RPMI8226 (cell line): Measurements from ENCODE around the gene KPTN.
"Not testable (repeated sequence)": the region's sequence is repeated elsewhere in the genome, so short reads cannot be mapped to it uniquely, and the experiment has no call there.

Experiments
- DNase-seq: peaks from one replicate; pipeline ENCODE4 v3.0.0-alpha.2; 2015

KPTN gene

DNA sequence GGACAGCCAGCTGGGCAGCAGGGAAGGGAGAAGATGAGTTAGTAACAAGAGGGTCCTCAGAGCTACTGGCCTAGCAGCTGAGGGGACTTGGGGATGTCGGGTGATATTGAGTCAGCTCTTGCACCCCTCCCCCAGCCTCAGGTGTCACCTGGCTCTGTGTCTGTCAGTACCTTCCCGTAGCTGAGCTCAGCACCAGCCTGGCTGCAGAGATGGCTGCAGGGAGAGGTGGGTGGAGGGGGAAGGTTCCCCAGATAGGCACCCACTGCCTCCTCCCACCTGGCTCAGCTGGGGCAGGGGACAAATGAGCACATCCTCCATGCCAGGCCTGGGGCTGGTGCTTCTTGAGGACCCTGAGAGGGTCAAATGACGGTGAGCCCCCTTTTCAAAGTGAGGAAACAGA lies 6.8 kb upstream of the KPTN start:
- DNase-seq: peak; percentile 23

DNA sequence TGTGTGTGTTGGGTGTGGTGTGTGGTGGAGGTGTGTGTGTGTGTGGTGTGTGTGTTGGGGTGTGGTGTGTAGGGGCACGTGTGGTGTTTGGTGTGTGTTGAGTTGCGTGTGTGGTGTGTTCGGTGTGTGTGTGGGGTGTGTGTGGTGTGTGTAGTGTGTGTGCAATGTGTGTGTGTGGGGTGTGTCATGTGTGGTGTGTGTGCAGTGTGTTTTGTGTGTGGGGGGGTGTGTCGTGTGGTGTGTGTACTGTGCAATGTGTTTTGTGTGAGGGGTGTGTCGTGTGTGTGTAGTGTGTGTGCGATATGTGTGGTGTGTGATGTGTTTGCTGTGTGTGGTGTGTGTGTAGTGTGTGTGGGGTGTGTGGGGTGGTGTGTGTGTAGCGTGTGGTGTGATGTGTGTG lies 6.0 kb upstream of the KPTN start:
- DNase-seq: no peak

DNA sequence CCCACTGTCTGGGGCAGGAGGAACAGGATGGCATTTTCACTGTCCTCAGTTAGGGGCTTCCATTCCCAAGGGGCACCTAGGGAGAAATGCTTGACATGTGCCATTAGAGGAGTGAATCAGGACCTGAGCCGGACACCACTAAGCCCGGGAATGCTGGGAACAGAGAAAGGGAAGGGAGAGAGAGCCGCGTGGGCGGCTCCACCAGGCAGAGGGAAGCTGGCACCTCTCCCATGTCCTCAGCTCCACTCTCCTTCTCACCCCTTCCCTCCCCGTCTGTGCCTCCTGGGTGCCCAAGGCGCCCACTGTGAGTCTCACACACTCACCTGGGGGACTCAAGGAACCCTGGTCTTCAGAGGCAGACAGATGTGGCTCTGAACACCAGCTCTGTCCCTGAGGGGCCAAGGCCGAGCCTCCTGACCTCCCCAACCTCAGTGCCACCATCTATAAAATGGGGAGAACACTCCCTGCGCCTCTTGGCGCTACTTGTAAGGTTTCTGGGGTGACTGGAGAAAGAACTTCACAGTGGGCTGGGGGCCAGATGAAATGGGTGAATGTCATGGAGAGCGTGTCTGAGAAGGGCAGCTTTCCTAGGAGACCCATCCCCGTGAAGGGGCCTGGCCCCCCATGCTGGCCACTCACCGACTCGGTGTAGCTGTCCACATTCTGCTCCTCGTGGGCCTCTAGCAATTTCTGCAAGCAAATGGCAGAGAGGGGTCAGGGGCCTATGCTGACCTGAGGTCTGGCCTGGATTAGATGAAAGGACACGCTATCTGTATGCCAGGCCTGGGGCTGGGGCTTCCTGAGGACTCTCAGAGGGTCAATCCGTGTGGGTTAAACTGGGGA lies 5.3 kb upstream of the KPTN start:
- DNase-seq: no peak

DNA sequence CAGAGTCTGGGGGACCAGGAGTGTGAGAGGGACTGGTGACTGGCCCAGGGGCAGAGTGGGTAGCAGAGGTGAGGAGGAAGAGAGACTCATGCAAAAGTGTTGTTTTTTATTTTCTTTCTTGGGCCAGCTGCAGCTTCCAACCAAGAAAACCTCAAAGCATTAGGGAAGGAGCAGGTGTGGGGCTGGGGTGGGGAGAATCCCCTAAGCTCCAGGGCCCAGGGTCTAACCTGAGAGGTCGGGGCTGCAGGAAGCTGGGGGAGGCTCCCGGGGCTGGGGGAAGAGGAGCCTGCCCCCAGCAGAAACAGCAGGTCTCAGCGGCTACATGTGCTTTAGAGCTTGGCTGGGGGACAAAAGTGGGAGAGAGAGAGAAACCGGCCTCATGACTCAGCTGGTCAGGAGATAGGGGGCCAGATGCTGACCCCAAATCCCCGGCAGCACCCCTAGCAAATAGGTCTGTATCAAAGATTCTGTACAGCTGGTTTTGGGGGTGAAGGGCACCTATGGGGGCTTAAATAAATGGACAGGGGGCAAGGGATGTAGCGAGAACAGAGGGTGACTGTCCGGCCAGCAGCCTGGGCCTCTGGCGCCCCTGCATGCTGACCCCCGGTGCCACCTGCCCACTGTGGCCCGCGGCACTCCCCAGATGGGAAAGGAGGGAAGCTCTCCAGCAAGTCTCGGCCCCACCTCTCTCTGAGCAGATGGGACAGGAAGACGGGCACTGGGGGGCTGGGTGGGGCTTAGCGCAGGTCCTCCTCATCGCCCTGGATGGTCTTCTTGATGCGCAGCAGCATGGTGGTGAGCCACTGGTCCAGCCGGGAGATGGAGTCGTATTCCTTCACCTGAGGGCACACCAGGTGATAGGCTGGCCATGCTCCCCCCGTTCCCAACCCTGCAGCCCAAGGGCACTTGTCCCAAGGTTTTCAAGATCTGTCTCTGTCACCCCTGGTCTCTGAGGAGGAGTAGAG lies 3.8 kb upstream of the KPTN start:
- no peak for DNase-seq

DNA sequence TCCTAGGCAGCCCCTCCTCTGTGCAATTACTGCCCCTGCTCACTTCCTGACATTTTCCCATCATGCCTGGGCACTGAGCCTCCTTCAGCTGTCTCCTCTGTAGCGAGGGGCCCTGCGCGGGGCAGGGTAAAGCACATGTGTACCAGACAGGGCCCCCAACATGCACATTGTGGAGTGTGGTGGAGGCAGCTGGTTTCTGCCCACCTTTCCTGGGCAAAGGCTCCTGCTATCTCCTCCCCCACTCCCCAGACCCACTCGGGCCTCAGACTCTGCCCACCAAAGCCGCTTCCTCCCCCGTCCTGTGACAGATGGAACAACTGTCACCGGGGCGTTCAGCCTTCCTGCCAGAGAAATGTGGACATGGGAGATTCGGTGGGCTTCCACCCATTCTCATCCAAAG lies 2.9 kb upstream of the KPTN start:
- DNase-seq: no peak

DNA sequence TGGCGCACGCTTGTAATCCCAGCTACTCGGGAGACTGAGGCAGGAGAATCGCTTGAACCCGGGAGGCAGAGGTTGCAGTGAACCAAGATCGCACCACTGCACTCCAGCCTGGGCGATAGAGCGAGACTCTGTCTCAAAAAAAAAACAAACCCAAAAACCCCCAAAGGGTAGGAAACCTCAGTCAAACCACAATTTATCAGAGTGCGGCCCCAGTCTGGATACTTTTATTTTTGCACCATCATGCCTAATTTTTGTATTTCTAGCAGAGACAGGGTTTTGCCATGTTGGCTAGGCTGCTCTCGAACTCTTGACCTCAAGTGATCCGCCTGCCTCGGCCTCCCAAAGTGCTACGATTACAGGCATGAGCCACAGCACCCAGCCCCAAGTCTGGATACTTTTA lies 2.2 kb upstream of the KPTN start:
- not testable (repeated sequence) for DNase-seq

DNA sequence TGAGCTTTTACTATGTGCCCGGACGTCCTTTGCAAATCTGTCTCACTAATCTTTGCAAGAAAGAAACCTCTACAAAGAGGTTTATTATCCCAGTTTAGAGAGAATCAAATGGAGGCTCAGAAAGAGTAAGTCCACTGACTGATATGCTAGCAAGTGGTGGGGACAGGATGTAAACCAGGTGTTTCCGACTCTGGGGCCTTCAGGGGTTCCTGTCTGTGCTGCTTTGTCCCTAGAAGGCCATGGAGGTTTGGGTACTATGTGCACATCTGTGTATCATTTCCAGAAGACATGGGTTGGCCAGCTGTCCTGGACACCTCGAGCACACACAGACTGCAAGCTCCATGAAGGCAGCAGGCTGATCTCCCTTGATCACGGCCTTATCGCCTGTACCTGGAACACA lies 1.2 kb upstream of the KPTN start:
- DNase-seq: no peak

DNA sequence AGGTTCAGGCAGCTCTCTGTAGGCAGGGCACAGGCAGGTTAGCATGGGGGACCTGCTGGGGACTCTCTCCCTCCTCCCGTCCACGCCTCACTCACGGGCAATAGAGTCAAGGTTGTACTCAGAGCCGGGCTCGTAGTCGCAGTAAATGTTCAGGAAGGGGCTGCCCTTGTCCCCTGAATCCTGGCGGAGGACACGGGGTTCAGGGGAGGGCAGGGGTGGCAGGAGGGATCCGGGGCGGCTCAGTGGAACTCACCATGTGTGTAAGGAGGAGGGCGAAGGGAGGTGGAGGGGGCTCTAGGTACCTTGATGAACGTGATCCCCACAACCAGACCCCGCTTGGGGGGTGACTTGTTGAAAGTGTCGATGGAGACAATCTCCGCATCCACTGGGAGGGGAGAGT lies 819 bp downstream of the KPTN start:
- DNase-seq: no peak

DNA sequence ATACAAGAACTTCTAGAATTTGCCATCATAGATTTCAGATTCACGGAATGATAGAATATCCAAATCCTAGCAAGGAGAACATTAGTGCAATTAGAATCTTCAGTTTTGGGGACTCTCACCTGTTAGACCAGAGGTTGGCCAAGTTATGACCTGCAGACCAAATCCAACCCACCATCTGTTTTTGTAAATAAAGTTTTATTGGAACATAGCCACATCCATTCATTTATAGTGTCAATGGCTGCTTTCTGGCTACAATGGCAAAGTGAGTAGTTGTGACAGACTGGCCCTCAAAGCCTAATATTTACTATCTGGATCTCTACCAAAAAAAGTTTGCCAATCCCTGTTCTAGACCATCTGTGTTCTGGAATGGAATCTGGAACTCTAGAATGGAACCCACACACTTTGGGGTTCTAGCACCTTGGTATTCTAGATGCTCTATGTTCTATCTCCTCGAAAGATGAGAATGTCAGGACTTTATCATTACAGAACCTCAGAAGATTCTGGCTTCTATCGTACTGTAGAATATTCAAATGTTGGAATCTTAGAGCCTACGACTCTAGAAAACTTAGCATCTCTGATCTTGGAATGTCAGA lies 2.5 kb downstream of the KPTN start:
- DNase-seq: no peak

DNA sequence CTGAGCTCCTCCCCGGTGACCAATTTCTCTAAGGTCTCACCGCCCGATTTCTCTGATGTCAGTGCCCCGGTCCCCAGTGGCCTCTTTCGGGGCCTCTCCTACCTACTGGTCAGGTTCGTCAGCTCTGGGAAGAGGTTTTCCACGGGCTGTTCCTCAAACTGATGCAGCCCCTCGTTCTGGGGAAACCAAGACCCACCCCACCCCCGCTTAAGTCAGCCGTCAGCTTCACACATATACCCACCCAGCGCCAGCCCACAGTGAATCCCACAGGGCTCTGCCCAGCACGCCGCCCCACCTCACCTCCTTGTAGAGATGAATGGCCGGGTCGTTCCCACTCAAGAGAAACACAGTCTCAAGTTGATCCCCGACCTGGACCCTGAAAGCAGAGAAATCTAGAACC lies 3.4 kb downstream of the KPTN start:
- DNase-seq: no peak

DNA sequence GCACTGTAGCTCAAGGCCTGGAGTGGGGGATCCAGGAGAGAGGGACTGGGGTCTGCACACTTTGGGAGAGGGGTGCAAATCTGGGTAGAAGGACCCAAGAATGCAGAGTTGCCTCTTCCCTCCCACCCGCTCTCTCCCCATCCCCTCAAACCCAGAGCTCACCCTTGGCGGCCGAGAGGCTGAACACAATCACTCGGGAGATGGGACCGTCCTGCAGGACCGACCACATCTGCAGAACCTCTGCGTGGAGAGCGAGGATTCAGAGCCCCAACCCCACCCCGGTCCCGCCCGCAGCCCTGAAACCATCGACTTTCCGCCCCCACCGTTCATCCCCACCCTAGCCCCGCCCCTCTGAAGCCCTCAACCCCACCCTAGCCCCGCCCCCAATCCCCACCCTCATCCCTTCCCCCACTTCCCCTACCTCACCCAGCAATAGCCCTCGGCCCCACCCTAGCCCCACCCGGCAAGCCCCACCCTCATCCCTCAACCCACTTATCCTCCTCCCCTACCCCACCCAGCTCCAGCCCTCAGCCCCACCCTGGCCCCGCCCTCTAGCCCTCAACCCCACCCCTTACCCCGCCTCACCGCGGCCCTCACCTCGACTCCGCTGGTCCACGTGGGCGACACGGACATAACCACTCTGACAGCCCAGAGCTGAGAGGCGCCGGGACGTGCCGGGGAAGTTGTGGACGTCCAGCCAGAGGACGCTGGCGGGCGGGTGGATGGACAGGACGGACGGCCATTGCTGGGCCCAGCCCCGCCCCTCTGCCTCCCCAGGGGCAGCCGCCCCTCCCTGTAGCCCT lies 4.1 kb downstream of the KPTN start:
- DNase-seq: no peak

DNA sequence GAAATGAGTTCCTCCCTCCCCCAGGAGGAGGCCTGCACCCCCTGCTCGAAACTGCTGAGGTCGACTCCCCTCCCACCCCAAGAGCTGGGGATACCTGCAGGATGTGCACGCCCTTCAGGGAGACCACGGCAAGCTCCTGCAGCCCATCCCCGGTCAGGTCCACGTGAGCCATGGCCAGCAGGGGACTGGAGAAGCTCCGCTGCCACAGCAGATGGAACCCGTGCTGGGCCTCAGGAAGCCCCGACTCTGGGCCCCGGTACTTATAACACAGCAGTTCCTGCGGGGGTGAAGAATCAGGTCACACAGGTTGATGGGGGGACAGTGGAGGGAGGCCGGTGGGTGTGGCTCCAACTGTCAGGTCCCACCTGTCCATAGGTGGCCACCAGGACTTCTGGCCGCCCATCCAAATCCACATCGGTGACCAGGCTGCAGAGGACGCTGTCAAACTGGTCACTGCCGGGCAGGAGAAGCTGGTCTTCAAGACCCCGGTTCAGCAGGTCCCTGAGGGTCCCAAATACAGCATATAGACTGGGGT lies 7.5 kb downstream of the KPTN start:
- DNase-seq: no peak

DNA sequence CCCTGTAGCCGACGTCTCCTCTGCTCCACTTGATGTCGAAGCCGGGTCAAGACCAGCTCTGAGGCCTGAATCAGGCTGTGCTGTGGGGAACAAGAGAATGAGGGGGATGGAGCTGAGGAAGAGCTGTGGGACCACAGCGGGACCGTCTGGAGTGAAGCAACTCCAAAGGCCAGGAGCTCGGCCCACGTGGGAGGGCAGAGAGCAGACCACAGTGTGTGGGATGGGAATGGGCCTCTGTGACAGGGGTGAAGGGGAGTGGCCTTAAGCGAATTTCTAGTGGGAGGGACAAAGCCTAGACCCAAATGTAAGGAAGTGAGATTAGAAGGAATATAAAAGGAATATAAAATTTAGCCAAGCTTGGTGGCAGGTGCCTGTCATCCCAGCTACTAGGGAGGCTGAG lies 8.6 kb downstream of the KPTN start:
- no peak for DNase-seq

DNA sequence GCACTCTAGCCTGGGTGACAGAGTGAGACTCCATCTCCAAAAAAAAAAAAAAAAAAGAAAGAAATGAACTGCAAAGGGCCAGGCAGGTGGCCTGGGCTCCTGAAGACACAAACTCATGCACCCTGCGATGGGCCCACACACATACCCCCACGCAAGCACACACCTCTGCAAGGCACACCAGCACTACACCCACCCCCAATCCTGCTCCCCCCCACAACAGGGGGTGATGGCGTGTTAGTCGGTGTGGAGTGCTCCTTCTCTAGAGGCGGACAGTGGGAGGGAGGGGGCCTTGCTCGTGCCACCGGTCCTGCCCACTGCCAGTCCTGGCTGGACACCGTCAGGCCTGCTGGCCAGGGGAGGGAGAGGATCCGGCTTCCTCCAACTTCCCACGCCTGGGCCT lies 10.7 kb downstream of the KPTN start:
- no peak for DNase-seq

DNA sequence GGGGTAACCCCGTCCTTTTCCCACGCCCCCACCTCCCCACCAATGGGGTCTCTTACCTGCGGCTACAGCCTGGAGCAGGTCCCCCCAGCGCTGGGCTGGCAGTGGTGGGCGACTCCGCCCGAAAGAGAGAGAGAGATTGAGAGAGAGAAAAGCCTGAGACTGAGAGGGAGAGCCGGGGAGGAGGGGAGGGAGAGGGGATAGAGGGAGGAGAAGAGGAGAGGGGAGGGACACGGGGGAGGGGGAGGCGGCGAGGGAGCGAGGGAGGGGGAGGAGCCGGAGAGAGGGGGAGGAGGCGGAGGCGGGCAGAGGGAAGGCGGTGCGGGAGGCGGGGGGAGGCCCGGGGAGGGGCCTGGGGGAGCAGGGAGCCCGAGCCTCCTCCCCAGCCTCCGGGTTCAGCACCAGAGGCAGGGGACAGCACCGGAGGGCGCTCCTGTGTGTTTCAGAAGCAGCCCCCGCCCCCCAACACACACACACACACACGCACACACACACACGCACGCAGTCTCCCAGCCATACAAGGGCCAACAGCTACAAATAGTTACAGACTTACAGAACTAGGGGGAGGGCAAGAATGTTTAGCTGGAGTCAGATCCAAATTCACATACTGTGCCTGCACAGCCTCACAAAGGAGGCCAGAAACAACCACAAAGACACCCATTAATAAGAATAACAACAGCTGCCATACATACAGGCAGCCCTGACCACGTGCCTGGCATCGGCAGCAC lies 12.1 kb downstream of the KPTN start, which contains the start of gene SLC8A2:
SLC8A2 (minus strand) TSS at position 161 of the 725 bp plus-strand sequence. CDS start 5,490 bp downstream, outside the sequence.
- peak; percentile 62 for DNase-seq

DNA sequence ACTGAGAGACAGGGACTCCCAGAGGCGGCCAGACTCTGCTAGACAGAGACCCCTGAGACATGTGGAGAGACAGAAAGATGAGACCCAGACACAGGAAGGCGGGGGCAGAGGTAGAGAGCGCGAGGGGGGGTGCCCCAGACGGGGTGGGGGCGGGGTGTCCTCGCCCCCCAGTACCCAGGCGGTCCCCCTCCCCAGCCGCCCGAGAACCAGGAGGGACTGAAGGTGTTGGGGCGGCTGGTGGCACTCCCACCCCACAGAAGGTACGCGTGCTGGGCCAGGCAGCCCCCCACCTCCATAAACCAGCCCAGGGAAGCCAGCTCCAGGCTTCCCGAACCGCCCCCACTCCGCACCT lies 12.7 kb downstream of the KPTN start:
- no peak for DNase-seq

DNA sequence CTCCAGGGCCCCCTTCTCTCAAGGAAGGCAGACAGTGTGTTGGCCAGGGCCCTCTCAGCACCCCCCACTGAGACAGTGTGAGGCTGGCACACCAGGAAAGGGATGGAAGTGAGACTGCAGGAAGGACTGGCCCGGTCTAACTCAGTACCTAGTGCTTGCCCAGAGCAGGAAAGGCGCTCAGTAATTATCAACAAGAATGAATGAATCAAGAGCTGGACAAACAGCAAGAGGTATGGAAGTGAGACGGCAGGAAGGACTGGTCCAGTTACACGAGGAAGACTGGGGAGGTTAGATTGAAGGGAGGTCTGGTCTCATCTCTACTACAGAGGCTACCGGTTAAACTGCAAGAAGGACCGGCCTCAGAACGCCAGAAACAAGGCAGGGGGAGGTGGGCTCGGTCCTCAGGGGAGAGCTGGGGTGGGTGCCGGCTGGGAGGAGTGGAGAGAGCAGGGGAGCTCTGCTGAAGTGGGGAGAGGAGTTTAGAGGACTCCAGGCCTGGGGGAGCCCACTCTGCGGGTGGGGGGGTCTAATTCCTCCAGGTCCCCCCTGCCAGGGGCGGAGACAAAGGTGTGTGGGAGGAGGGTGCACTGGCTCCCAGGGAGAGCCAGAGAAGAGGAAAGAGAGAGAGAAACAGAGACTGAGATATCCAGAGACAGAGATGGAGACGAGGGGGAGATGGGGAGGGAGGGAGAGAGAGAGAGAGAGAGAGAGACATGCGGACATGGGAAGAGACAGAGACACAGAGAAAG lies 13.4 kb downstream of the KPTN start:
- no peak for DNase-seq

DNA sequence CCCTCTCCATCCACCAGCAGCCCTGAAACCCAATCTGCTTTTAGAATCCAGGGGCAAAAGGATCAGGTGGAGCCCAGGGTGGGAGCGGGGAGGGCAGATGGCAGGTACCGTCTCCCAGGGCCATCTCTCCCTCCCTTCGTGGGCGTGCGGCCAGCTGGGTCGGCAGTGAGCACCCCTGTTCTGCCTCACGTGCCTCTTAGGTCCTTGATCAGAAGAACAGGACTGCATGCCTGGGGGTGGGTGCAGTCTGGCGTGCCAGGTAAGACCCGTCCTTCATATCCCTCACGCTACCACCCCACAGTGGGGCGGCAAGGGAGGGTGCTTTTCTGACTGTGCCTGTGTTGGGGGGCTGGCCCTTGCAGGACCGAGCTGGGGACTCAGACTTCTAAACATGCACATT lies 14.3 kb downstream of the KPTN start:
- no peak for DNase-seq

DNA sequence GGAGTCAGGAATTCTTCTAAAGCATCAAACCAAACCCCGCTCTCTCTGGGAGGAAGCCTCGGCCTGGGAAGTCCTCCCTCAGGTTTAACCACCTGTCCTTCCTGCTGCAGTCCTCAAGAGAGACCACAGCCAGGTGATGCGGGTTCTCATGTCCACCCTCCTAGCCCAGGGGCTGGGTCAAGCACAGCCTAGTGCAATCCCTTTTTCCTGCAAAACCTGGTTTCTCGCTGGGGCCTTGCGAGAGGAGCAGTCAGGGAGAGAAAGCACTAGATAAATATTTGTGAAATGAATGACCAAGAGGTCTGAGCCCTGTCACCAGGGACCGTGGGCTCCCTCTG lies 14.7 kb downstream of the KPTN start:
- DNase-seq: no peak

DNA sequence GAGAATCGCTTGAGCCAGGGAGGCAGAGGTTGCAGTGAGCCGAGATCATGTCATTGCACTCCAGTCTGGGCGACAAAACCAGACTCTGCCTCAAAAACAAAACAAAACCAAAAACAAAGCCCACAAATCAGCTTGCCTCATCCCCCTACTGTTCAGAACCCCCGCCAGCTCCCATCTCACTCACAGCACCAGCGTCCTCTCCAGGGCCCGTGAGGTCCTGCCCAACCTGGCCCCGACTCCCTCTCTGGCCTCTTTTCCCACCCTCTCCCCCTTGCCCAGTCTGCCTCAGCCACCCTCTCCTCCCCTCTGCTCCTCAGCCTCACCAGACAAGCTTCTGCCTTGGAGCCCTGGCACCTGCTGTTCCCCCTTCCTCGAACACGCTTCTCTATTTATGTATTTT lies 16.1 kb downstream of the KPTN start:
- DNase-seq: no peak

DNA sequence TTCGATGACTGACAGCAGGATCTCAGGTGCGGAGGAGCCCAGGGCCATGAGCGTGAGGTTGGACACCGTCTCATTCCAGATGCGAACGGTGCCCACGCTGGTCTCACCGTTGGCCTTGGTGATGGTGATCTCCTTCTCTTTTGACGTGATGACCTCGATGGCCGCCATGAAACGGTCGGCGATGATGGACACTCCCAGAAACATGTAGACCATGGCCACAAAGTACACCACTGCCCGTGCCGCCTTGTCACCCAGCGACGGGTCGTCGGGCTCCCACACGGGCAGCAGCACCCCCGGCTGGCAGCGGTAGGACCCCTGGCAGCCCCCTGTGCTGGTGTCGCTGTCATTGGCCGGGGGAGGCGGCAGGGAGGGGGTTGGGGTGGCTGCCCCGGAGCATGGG lies 18.1 kb downstream of the KPTN start:
- DNase-seq: no peak
